Smooth muscle cell (in vitro differentiated cells): ENCODE data around the gene SYNPR. TPM values are rescaled to one million over a fixed set of nuclear protein-coding genes. Genes with fewer than 3 reads are reported as not detected.

Experiments
- DNase-seq: peaks from one replicate; lab custom pipeline; 2025; ENCODE audit not compliant: unreplicated experiment; lab: John Stamatoyannopoulos, UW
- H2AFZ ChIP-seq: fragments of 200-600 bp; sonication (generic); 2 replicates; pipeline ENCODE4 v1.6.0; 2016; ENCODE audit warnings: antibody characterized with exemption, low read depth, mild to moderate bottlenecking
- H3F3A ChIP-seq: fragments of 200-600 bp; sonication (generic); 2 replicates; pipeline ENCODE4 v1.6.0; 2017; ENCODE audit warnings: antibody characterized with exemption, low read depth
- H3K27ac ChIP-seq: fragments of 200-600 bp; sonication (generic); 2 replicates; pipeline ENCODE4 v1.5.1; 2016; ENCODE audit warnings: low read depth, mild to moderate bottlenecking
- H3K27me3 ChIP-seq: fragments of 200-600 bp; sonication (generic); 2 replicates; pipeline ENCODE4 v1.6.1; 2016; ENCODE audit warnings: low read depth, mild to moderate bottlenecking
- H3K36me3 ChIP-seq: fragments of 200-600 bp; sonication (generic); 2 replicates; pipeline ENCODE4 v1.5.1; 2016; ENCODE audit warnings: low read depth
- H3K4me1 ChIP-seq: fragments of 200-600 bp; sonication (generic); 2 replicates; pipeline ENCODE4 v1.5.1; 2016; ENCODE audit warnings: low read depth
- H3K4me2 ChIP-seq: fragments of 200-600 bp; sonication (generic); 2 replicates; pipeline ENCODE4 v1.6.0; 2016; ENCODE audit warnings: mild to moderate bottlenecking
- H3K4me3 ChIP-seq: fragments of 200-600 bp; sonication (generic); 2 replicates; pipeline ENCODE4 v1.5.1; 2016; ENCODE audit warnings: mild to moderate bottlenecking
- H3K79me2 ChIP-seq: fragments of 200-600 bp; sonication (generic); 2 replicates; pipeline ENCODE4 v1.6.0; 2016; ENCODE audit warnings: low read depth, mild to moderate bottlenecking
- H3K9ac ChIP-seq: fragments of 200-600 bp; sonication (generic); 2 replicates; pipeline ENCODE4 v1.6.0; 2016; ENCODE audit warnings: low read depth
- H3K9me3 ChIP-seq: fragments of 200-600 bp; sonication (generic); replicated peaks from 2 replicates; pipeline ENCODE4 v1.5.1; 2016; ENCODE audit warnings: low read depth
- H4K20me1 ChIP-seq: fragments of 200-600 bp; sonication (generic); 2 replicates; pipeline ENCODE4 v1.6.0; 2016; ENCODE audit warnings: low read depth
- CTCF ChIP-seq: fragments of 200-600 bp; sonication (generic); IDR thresholded peaks from 2 replicates; pipeline ENCODE4 v1.5.1; 2017; ENCODE audit warnings: borderline replicate concordance, mild to moderate bottlenecking, antibody characterized with exemption; ENCODE audit not compliant: insufficient read depth, poor library complexity, severe bottlenecking
- WGBS: methylation state at CpG from one replicate; pipeline ENCODE4 v1.1.7; 2016; ENCODE audit warnings: low lambda C conversion rate; 5-methylcytosine and 5-hydroxymethylcytosine counted together
- polyA plus RNA-seq: library from polyadenylated mRNA; unstranded; fragments of >200 nt; fragmentation: Nextera tagmentation; extraction: Ambion mirVana; gene quantifications from 2 replicates; pipeline ENCODE4 v1.2.1, GENCODE V29; 2016
- total RNA-seq: library from RNA; depleted of rRNA; stranded (reverse); fragments of >200 nt; gene quantifications from 2 replicates; pipeline ENCODE4 v1.2.3, GENCODE V29; 2014

The SYNPR gene
- total and polyA plus RNA-seq, 2 experiments from 2014 or later, result not detected

- Histone ChIP-seq H3K27ac (no peak overlapping the region), H3K4me3 (no peak overlapping the region), H3K4me2 (no peak overlapping the region), H4K20me1 (no peaks in the 10 kb centered on the region), H3K79me2 (no peaks in the 10 kb centered on the region), H3K9me3 (no peaks in the 10 kb centered on the region), H2AFZ (no peak overlapping the region), H3K4me1 (no peaks in the 10 kb centered on the region), H3K36me3 (no peaks in the 10 kb centered on the region), H3F3A (no peaks in the 10 kb centered on the region), H3K9ac (no peak overlapping the region), H3K27me3 (no peaks in the 10 kb centered on the region)
- no peak for DNase-seq
- 95% methylated on average over 4 of the region's 4 CpGs for WGBS
- TF ChIP-seq CTCF, result no peak
Observed at GRCh38 chr3:63296249-63296648, 18.1 kb downstream of the SYNPR start.

DNA sequence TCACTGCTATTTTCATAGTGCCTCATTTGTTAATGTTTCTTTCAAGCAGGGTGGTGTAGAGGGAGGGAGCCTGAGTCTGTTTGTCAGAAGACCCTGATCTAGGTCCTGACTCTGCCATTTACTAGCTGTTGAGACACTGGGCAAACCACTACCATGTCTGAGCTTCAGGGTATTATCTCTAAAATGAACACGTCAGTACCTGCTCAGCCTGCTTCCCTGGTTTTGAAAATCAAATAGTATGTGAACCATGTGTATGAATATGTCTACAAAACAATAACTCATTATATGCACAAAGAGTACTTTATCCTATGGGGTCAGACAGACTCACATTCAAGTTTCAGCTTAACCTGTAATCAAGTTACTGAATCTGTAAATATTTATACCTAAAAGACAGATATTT is 25.1 kb downstream of the SYNPR start:
- no peaks in the 10 kb centered on the region for H3K9me3 ChIP-seq
- H3K4me2 ChIP-seq, result no peak overlapping the region
- no peak for DNase-seq
- no peaks in the 10 kb centered on the region for H3F3A ChIP-seq
- H3K4me3 ChIP-seq, result no peak overlapping the region
- no peaks in the 10 kb centered on the region for H3K4me1 ChIP-seq
- no peaks in the 10 kb centered on the region for H3K36me3 ChIP-seq
- H2AFZ ChIP-seq, result no peak overlapping the region
- no peak for TF ChIP-seq CTCF
- no peak overlapping the region for H3K9ac ChIP-seq
- WGBS, result 91% methylated on average over 1 of the region's 1 CpG
- no peaks in the 10 kb centered on the region for H3K27me3 ChIP-seq
- H4K20me1 ChIP-seq, result no peaks in the 10 kb centered on the region
- peak overlapping the region; percentile 22 for H3K27ac ChIP-seq
- H3K79me2 ChIP-seq, result no peaks in the 10 kb centered on the region

- Histone ChIP-seq H3K4me3 (no peak overlapping the region), H3F3A (no peaks in the 10 kb centered on the region), H2AFZ (no peak overlapping the region), H3K4me2 (no peak overlapping the region), H3K27ac (peak overlapping the region; percentile 22), H3K36me3 (no peaks in the 10 kb centered on the region), H4K20me1 (no peaks in the 10 kb centered on the region), H3K4me1 (no peaks in the 10 kb centered on the region), H3K9me3 (no peaks in the 10 kb centered on the region), H3K9ac (no peak overlapping the region), H3K79me2 (no peaks in the 10 kb centered on the region), H3K27me3 (no peaks in the 10 kb centered on the region)
- no peak for DNase-seq
- no peak for TF ChIP-seq CTCF
Observed at GRCh38 chr3:63304421-63304820, 26.3 kb downstream of the SYNPR start.

DNA sequence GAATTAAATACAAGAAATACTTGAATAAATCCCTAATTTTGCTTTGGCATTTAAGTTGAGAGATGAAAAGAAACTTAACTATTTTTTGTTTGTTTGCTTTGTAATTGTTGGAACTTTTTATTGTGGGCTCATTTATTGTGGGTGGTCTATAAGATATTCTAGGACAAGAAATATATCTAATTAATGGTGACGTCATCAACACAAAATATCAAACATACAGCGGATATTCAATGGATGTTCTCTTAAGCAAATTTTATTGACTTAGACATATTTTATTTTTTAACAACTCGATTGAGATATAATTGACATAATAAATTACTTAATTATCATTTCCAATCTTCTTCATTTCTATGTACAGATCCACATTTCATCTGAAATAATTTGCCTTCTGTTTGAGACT is 30.0 kb downstream of the SYNPR start:
- no peaks in the 10 kb centered on the region for H4K20me1 ChIP-seq
- H3K4me2 ChIP-seq, result no peak overlapping the region
- no peak for TF ChIP-seq CTCF
- no peaks in the 10 kb centered on the region for H3K27me3 ChIP-seq
- no peak overlapping the region for H3K4me3 ChIP-seq
- no peaks in the 10 kb centered on the region for H3K4me1 ChIP-seq
- no peak overlapping the region for H3K9ac ChIP-seq
- no peaks in the 10 kb centered on the region for H3K79me2 ChIP-seq
- WGBS, result 94% methylated on average over 3 of the region's 3 CpGs
- no peak overlapping the region for H3K27ac ChIP-seq
- no peak for DNase-seq
- no peaks in the 10 kb centered on the region for H3K9me3 ChIP-seq
- H3K36me3 ChIP-seq, result no peaks in the 10 kb centered on the region
- H3F3A ChIP-seq, result no peaks in the 10 kb centered on the region
- no peak overlapping the region for H2AFZ ChIP-seq
